ENCODE results near the gene ACKR3. TPM values are rescaled to one million over a fixed set of nuclear protein-coding genes. Genes with fewer than 3 reads are reported as not detected.

The ACKR3 gene
- total RNA-seq, 6 experiments from 2014 or later = 0.66 to 57.0 (median 4.7) TPM

- Histone ChIP-seq H3K9me3 (no peaks in the 10 kb centered on the region), H3K27me3 (no peaks in the 10 kb centered on the region), H3K4me1 (no peaks in the 10 kb centered on the region), H3K36me3 (no peaks in the 10 kb centered on the region), H3K4me3 (no peak overlapping the region), H3K27ac (no peak overlapping the region)
- TF ChIP-seq CTCF (IDR thresholded peaks at IDR 0.05) = no peak
- TF ChIP-seq POLR2A (IDR thresholded peaks at IDR 0.05) = no peak
- 55% methylated on average over 8 of the region's 11 CpGs for WGBS (ENCODE audit: insufficient coverage, low coverage, low lambda C conversion rate, missing lambda C conversion rate)
- DNase-seq = no peak
- intact Hi-C loops (cut with DNase I) = no loop called here
- ATAC-seq = no peak
These were observed 24.4 kb upstream of the ACKR3 start for GRCh38 chr2:236545248-236545658.

DNA sequence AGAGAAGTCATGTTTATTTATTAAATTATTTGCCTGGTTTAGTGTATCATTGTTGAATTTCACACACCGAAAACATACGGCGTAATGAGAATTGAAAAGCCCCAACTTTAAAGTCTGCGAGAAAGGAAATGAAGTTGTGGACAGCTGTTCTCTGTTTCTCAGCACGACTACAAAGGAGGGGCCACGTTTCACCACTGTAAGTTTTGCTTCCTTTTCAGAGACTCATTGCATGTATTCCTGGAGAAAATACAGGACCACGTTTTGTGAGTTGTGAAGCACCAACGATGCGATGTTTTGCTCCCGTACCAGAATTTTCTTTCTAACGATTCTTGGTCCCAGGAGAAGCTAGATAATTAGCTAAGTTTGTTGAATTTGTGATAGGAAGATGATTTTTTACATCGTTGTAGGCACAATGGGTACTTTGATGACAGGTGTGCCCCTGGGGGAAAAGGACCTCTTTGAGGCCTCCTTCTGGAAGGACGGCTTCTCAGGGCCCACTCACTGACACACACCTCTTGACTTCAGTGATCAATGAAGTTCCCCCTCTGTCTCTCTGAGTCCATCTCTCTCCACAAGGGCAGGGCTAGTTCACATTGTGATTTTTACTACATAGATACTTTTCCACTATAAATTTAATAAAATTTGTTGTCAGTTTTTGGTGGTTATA lies 23.7 kb upstream of the ACKR3 start:
- Histone ChIP-seq H3K36me3 (no peaks in the 10 kb centered on the region), H3K4me3 (no peak overlapping the region), H3K9me3 (no peaks in the 10 kb centered on the region), H3K4me1 (no peaks in the 10 kb centered on the region), H3K27ac (no peak overlapping the region), H3K27me3 (no peaks in the 10 kb centered on the region)
- intact Hi-C loops (cut with DNase I) = no loop called here
- DNase-seq (no peak), ATAC-seq (peak in 2 of 4 donors; percentile 23 to 40)
- no peak for TF ChIP-seq POLR2A (IDR thresholded peaks at IDR 0.05)
- TF ChIP-seq CTCF (IDR thresholded peaks at IDR 0.05) = no peak
- 48% methylated on average over 11 of the region's 13 CpGs for WGBS (ENCODE audit: insufficient coverage, low coverage, low lambda C conversion rate, missing lambda C conversion rate)

GRCh38 chr2:236546561-236547002 lies 23.0 kb upstream of the ACKR3 start:
- no peak for DNase-seq
- Histone ChIP-seq H3K27me3 (no peaks in the 10 kb centered on the region), H3K27ac (no peak overlapping the region), H3K4me3 (no peak overlapping the region), H3K4me1 (no peaks in the 10 kb centered on the region), H3K36me3 (no peaks in the 10 kb centered on the region), H3K9me3 (no peaks in the 10 kb centered on the region)
- peak; percentile 32 to 47 (median 42) for ATAC-seq
- 58% methylated on average over 3 of the region's 7 CpGs for WGBS (ENCODE audit: insufficient coverage, low coverage, low lambda C conversion rate, missing lambda C conversion rate)
- intact Hi-C loops (cut with DNase I) = no loop called here
- TF ChIP-seq POLR2A (IDR thresholded peaks at IDR 0.05) = no peak
- no peak for TF ChIP-seq CTCF (IDR thresholded peaks at IDR 0.05)

DNA sequence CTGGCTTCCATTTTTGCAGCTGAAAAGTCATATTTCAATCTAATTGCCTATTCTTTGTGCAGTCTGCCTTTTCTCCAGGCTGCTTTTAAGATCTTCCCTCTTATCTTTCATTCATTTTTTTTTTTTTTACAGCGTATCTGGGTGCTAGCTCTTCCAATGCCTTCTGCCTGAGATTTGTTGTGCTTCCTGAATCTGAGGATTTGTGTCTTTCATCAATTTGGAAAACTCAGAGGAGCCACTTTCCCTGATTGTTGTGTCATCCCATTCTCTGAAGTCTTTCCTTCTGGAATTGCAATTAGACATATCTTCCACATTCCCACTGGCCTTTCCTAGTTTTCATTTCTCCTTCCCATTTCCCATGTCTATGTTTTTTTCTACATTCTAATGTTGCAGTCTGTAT lies 21.9 kb upstream of the ACKR3 start:
- ATAC-seq = no peak
- no peaks in the 10 kb centered on the region for H3K27me3 ChIP-seq
- no peaks in the 10 kb centered on the region for H3K36me3 ChIP-seq
- no peaks in the 10 kb centered on the region for H3K4me1 ChIP-seq
- TF ChIP-seq CTCF (IDR thresholded peaks at IDR 0.05) (no peak), POLR2A (IDR thresholded peaks at IDR 0.05) (no peak)
- intact Hi-C loops (cut with DNase I) = no loop called here
- no peak overlapping the region for H3K4me3 ChIP-seq
- DNase-seq = no peak
- no peaks in the 10 kb centered on the region for H3K9me3 ChIP-seq
- H3K27ac ChIP-seq = no peak overlapping the region
- 85% methylated on average over 1 of the region's 1 CpG for WGBS (ENCODE audit: insufficient coverage, low coverage, low lambda C conversion rate, missing lambda C conversion rate)
